Upper lobe of left lung (tissue), 6 donors: Measurements from ENCODE around the gene NRP1. TPM values are rescaled to one million over a fixed set of nuclear protein-coding genes. Genes with fewer than 3 reads are reported as not detected.

Source experiments
- ATAC-seq, 2 donors: fragments of 200-7000 bp; cut with Tn5 transposase; one replicate each; pipeline ENCODE4 v1.9.1; 2022; ENCODE audit warnings: mild to moderate bottlenecking in 2 of 2, moderate library complexity in 2 of 2; ENCODE audit not compliant: low FRiP score in 2 of 2
- DNase-seq, 2 donors: peaks; one replicate each; pipeline ENCODE4 v3.0.0-alpha.2; 2019 to 2020
- H3K27ac ChIP-seq, 4 donors: fragments of 200-600 bp; sonication (generic); one replicate each; pipeline ENCODE4 v1.5.1; 2016 to 2019
- H3K27me3 ChIP-seq, 4 donors: fragments of 200-600 bp; sonication (generic); one replicate each; pipeline ENCODE4 v1.5.1; 2017 to 2019
- H3K36me3 ChIP-seq, 4 donors: fragments of 200-600 bp; sonication (generic); one replicate each; pipeline ENCODE4 v1.5.1; 2016 to 2019
- H3K4me1 ChIP-seq, 4 donors: fragments of 200-600 bp; sonication (generic); one replicate each; pipeline ENCODE4 v1.5.1; 2018 to 2019
- H3K4me3 ChIP-seq, 4 donors: fragments of 200-600 bp; sonication (generic); one replicate each; pipeline ENCODE4 v1.5.1; 2017 to 2019; ENCODE audit warnings: mild to moderate bottlenecking in 2 of 4, moderate library complexity in 1 of 4
- H3K9me3 ChIP-seq, 4 donors: fragments of 200-600 bp; sonication (generic); one replicate each; pipeline ENCODE4 v1.5.1; 2018 to 2019
- EP300 ChIP-seq, 4 donors: sonication (generic); formaldehyde crosslinking; IDR thresholded peaks; one replicate each; pipeline ENCODE4 v1.5.1; 2017; ENCODE audit warnings: antibody characterized with exemption in 4 of 4, control low read depth in 2 of 4
- POLR2A ChIP-seq, 4 donors: fragments of 450-650 bp; IDR thresholded peaks; one replicate each; pipeline ENCODE4 v1.5.1; 2016 to 2017; ENCODE audit warnings: antibody characterized with exemption in 4 of 4, mild to moderate bottlenecking in 2 of 4
- POLR2AphosphoS5 ChIP-seq, 2 donors: sonication (generic); formaldehyde crosslinking; IDR thresholded peaks; one replicate each; pipeline ENCODE4 v1.5.1; 2017; ENCODE audit warnings: antibody characterized with exemption in 2 of 2
- WGBS, 2 donors: methylation state at CpG; one replicate each; pipeline ENCODE4 v1.1.5; 2017 to 2018; 5-methylcytosine and 5-hydroxymethylcytosine counted together
- total RNA-seq, 6 donors: library from RNA; depleted of rRNA in 4 of 6; stranded (reverse); fragments of >200 nt in 4 of 6; gene quantifications; one replicate each; pipeline versions ENCODE4 v1.1.0 to v1.2.1, GENCODE V29; 2016 to 2021
- TF ChIP-seq, protein P1 (sequence below), 6 experiments: fragments of 450-650 bp in 4 of 6; fragments of 200-600 bp in 2 of 6; sonication (generic) in 2 of 6; IDR thresholded peaks; one replicate each; pipeline ENCODE4 v1.5.1; 2016 to 2019; ENCODE audit warnings: antibody characterized with exemption in 6 of 6
- donor health status: DM: no; HTN: no; CAD: no; lungs with moderate emphysema.
- donor health status: DM: no; HTN: yes; CAD: no; lungs with severe emphysema.

Gene NRP1
- total RNA-seq, 6 donors from 2014 or later = 48.5 to 136 (median 64.1) TPM

DNA sequence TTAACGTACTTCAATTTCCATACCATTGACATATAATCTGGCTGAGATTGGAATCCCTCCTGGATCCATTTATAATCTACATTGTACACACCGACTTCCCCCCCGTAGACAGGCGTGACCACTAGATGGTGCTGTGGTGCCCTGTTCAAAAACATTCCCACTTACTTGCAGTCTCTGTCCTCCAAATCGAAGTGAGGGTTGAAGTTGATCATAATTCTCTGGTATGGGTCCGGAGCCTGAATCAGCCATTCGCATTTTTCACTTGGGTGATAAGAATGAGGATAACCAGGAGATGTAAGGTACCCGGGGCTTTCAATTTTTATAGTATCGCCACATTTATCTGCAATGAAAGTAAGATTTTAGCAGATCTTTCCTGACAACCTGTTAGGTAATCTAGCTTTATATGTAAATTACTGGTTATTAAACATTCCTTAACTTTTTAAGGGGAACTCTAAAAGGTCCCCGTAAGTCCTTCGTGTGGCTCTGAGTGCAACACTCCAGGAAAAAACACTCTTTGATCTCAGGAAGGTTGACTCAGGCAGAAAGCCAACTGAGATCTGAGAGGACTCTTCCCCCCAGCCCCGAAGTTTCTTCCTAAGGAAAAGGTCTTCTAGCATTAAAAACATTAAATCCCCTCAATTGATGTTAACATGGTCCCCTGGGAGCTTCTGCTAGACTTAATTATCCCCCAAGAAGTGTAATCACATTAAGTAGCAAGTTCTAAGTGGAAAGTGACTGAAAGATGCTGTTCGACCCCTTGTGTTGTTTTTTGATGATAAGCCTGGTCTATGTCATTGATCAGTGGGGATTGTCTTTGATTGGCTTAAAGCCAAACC is 3.7 kb downstream of the NRP1 start:
- Histone ChIP-seq H3K9me3 (no peaks in the 10 kb centered on the region), H3K4me3 (peak overlapping the region; percentile 24 to 74 (median 58)), H3K27me3 (no peaks in the 10 kb centered on the region), H3K36me3 (peaks cover 0 to 17% (median 0%) of the 10 kb centered on the region in 4 donors), H3K4me1 (peaks cover 25 to 67% (median 38%) of the 10 kb centered on the region in 4 donors), H3K27ac (peak overlapping the region; percentile 27 to 98 (median 66))
- 8 to 9% methylated on average over 13 of the region's 13 CpGs for WGBS, 2 donors
- ATAC-seq (peak; percentile 62 to 78), DNase-seq (peak in 1 of 2 donors; percentile 76)
- TF ChIP-seq, protein P1, sequence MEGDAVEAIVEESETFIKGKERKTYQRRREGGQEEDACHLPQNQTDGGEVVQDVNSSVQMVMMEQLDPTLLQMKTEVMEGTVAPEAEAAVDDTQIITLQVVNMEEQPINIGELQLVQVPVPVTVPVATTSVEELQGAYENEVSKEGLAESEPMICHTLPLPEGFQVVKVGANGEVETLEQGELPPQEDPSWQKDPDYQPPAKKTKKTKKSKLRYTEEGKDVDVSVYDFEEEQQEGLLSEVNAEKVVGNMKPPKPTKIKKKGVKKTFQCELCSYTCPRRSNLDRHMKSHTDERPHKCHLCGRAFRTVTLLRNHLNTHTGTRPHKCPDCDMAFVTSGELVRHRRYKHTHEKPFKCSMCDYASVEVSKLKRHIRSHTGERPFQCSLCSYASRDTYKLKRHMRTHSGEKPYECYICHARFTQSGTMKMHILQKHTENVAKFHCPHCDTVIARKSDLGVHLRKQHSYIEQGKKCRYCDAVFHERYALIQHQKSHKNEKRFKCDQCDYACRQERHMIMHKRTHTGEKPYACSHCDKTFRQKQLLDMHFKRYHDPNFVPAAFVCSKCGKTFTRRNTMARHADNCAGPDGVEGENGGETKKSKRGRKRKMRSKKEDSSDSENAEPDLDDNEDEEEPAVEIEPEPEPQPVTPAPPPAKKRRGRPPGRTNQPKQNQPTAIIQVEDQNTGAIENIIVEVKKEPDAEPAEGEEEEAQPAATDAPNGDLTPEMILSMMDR (IDR thresholded peaks at IDR 0.05) = peak; percentile 60 to 88 (median 80)
- TF ChIP-seq EP300 (IDR thresholded peaks at IDR 0.05) (no peak), POLR2A (IDR thresholded peaks at IDR 0.05) (no peak), POLR2AphosphoS5 (IDR thresholded peaks at IDR 0.05) (no peak)

DNA sequence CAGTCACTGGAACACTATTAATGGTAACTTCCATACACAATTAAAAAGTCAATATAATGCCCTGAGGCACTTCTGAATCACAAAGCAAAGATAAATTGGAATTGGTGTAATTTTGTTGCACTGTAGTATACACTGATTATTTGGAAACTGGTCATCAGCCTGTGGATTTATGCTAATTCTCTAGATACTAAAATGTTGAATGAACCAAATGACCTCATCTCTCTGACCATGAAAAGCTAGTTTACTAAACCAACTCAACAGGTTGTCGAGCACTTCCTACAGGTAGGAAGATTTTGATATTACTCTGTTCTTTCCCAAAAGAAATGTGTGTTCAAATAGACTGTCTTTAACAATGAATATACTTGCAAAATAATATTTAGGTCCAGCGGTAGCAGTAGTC is 5.3 kb downstream of the NRP1 start:
- WGBS, 2 donors = 83 to 90% methylated on average over 2 of the region's 2 CpGs
- DNase-seq (no peak), ATAC-seq (no peak)
- Histone ChIP-seq H3K4me1 (peaks cover 18 to 55% (median 30%) of the 10 kb centered on the region in 4 donors), H3K9me3 (no peaks in the 10 kb centered on the region), H3K4me3 (peak overlapping the region in 1 of 4 donors; percentile 74), H3K27ac (no peak overlapping the region), H3K36me3 (peaks cover 0 to 17% (median 0%) of the 10 kb centered on the region in 4 donors), H3K27me3 (no peaks in the 10 kb centered on the region)
- TF ChIP-seq POLR2A (IDR thresholded peaks at IDR 0.05) = no peak
- TF ChIP-seq POLR2AphosphoS5 (IDR thresholded peaks at IDR 0.05) = no peak
- TF ChIP-seq, protein P1 (IDR thresholded peaks at IDR 0.05) = no peak
- TF ChIP-seq EP300 (IDR thresholded peaks at IDR 0.05) = no peak

DNA sequence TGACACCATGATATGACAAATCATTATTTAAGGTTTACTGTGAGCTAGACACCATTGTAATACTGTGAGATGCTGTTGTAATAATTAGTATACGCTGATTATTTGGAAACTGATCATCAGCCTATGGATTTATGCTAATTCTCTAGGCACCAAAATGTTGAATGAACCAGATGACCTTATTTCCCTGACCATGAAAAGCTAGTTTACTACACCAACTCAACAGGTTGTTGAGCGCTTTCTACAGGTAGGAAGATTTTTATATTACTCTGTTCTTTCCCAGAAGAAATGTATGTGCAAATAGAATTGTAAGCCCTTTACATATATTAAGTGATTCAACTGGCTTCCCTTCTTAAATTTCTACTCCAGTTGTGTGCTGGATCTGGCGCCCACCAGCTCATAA is 6.2 kb downstream of the NRP1 start:
- peaks cover 18 to 55% (median 33%) of the 10 kb centered on the region in 4 donors for H3K4me1 ChIP-seq
- H3K36me3 ChIP-seq = peaks cover 0 to 20% (median 0%) of the 10 kb centered on the region in 4 donors
- no peak for TF ChIP-seq POLR2A (IDR thresholded peaks at IDR 0.05)
- no peaks in the 10 kb centered on the region for H3K27me3 ChIP-seq
- ATAC-seq = no peak
- H3K27ac ChIP-seq = peak overlapping the region in 2 of 4 donors; percentile 31 to 67
- WGBS, 2 donors = 91 to 98% methylated on average over 3 of the region's 3 CpGs
- no peak for DNase-seq
- no peaks in the 10 kb centered on the region for H3K9me3 ChIP-seq
- H3K4me3 ChIP-seq = no peak overlapping the region

DNA sequence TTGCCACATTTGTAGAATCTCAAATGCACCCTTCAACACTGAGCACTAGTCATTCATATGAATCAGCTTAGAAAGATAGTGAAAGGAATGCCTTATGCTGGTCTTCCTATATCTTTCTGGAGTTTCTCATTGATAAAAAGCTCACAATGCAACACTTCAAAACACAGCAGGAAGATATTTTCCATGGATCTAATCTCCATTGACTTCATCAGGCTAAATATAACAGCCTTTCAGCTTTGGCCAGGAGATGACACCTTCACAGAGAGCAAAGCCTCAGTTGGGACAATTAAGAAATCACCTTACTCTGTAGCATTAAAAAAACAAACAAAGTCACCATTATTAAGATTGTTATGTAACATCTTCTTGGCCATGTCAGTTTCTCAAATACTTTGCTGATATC is 6.7 kb downstream of the NRP1 start:
- peaks cover 18 to 55% (median 33%) of the 10 kb centered on the region in 4 donors for H3K4me1 ChIP-seq
- TF ChIP-seq POLR2A (IDR thresholded peaks at IDR 0.05) (no peak), POLR2AphosphoS5 (IDR thresholded peaks at IDR 0.05) (no peak), EP300 (IDR thresholded peaks at IDR 0.05) (no peak)
- TF ChIP-seq, protein P1 (IDR thresholded peaks at IDR 0.05) = no peak
- H3K36me3 ChIP-seq = peaks cover 0 to 20% (median 0%) of the 10 kb centered on the region in 4 donors
- peak overlapping the region in 3 of 4 donors; percentile 19 to 67 (median 31) for H3K27ac ChIP-seq
- H3K9me3 ChIP-seq = no peaks in the 10 kb centered on the region
- no peaks in the 10 kb centered on the region for H3K27me3 ChIP-seq
- H3K4me3 ChIP-seq = no peak overlapping the region
- no peak for ATAC-seq
- no peak for DNase-seq

DNA sequence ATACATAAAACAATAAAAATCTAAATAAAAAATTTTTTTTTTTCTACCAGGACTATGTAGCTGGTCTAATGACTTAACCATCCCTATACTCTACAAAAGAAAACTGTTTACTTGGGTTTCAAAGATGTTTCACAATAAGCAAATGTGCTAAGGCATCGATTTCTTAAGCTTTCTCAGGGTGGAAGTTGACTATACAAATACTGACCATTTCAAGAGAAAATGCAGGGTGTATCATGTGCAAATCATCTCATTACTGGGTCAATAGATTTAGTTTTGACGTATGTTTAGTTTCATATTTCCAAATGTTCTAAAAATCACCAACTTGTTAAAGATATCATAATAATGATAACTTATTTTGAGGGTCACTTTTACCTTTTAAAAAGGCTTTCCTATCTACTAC is 7.5 kb downstream of the NRP1 start:
- H3K4me1 ChIP-seq = peaks cover 14 to 58% (median 34%) of the 10 kb centered on the region in 4 donors
- 38 to 42% methylated on average over 2 of the region's 2 CpGs for WGBS, 2 donors
- peak in 1 of 4 donors; percentile 39 for TF ChIP-seq EP300 (IDR thresholded peaks at IDR 0.05)
- TF ChIP-seq POLR2A (IDR thresholded peaks at IDR 0.05) = no peak
- peak overlapping the region in 1 of 4 donors; percentile 67 for H3K27ac ChIP-seq
- H3K4me3 ChIP-seq = peak overlapping the region in 1 of 4 donors; percentile 2
- ATAC-seq (no peak), DNase-seq (no peak)
- H3K27me3 ChIP-seq = no peaks in the 10 kb centered on the region
- peaks cover 0 to 20% (median 0%) of the 10 kb centered on the region in 4 donors for H3K36me3 ChIP-seq
- H3K9me3 ChIP-seq = no peaks in the 10 kb centered on the region
